GM12891 (cell line): ENCODE data around the gene PRDX3.

Source experiments
- PAX5 ChIP-seq: IDR thresholded peaks from 2 replicates; pipeline ENCODE4 v1.6.1; 2011; ENCODE audit warnings: low read length, moderate library complexity, mild to moderate bottlenecking; ENCODE audit not compliant: insufficient read depth, severe bottlenecking
- POLR2A ChIP-seq: IDR thresholded peaks from 2 replicates; pipeline ENCODE4 v1.6.1; 2011; ENCODE audit warnings: low read depth, low read length, control low read depth
- POLR2AphosphoS5 ChIP-seq: IDR thresholded peaks from 2 replicates; pipeline ENCODE4 v1.6.1; 2011; ENCODE audit warnings: low read depth, low read length, control low read depth
- TAF1 ChIP-seq: IDR thresholded peaks from 2 replicates; pipeline ENCODE4 v1.6.1; 2011; ENCODE audit warnings: low read depth, low read length, control low read depth

GRCh38 chr10:119153041-119153440, 25.6 kb downstream of the PRDX3 start:
- TF ChIP-seq POLR2AphosphoS5 (no peak), POLR2A (no peak), TAF1 (no peak), PAX5 (no peak)
